Measurements from ENCODE around the gene IGFALS.

- TF ChIP-seq ZNF384 (IDR thresholded peaks at IDR 0.05) (no peak), NFRKB (IDR thresholded peaks at IDR 0.05) (no peak), ARNT (IDR thresholded peaks at IDR 0.05) (no peak), FOXA1 (IDR thresholded peaks at IDR 0.05) (no peak), ELF4 (IDR thresholded peaks at IDR 0.05) (no peak), BHLHE40 (IDR thresholded peaks at IDR 0.05; ENCODE audit: borderline replicate concordance) (no peak), FOXM1 (IDR thresholded peaks at IDR 0.05; ENCODE audit: borderline replicate concordance) (no peak), FOXK2 (IDR thresholded peaks at IDR 0.05) (no peak), SP1 (IDR thresholded peaks at IDR 0.05) (no peak), SUZ12 (IDR thresholded peaks at IDR 0.05) (no peak), LEF1 (IDR thresholded peaks at IDR 0.05; ENCODE audit: borderline replicate concordance) (no peak), HDGF (IDR thresholded peaks at IDR 0.05; ENCODE audit: borderline replicate concordance) (no peak), L3MBTL2 (conservative IDR thresholded peaks at IDR 0.05) (no peak)
- TF ChIP-seq, protein P1, sequence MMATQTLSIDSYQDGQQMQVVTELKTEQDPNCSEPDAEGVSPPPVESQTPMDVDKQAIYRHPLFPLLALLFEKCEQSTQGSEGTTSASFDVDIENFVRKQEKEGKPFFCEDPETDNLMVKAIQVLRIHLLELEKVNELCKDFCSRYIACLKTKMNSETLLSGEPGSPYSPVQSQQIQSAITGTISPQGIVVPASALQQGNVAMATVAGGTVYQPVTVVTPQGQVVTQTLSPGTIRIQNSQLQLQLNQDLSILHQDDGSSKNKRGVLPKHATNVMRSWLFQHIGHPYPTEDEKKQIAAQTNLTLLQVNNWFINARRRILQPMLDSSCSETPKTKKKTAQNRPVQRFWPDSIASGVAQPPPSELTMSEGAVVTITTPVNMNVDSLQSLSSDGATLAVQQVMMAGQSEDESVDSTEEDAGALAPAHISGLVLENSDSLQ (IDR thresholded peaks at IDR 0.05): no peak
Measured at GRCh38 chr16:1784977-1785845, 8.3 kb downstream of the IGFALS start.
